Loucy (cell line): ENCODE results near the gene TMEM225B.

Source experiments
- CTCF ChIP-seq: fragments of 200-600 bp; sonication (generic); conservative IDR thresholded peaks from 2 replicates; pipeline ENCODE4 v1.5.1; 2014; ENCODE audit warnings: mild to moderate bottlenecking, antibody characterized with exemption, low read length
- EZH2phosphoT487 ChIP-seq: fragments of 200-600 bp; IDR thresholded peaks from 2 replicates; pipeline ENCODE4 v1.6.1; 2018; ENCODE audit warnings: antibody characterized with exemption, mild to moderate bottlenecking, moderate library complexity, borderline replicate concordance

- TF ChIP-seq CTCF = no peak
- TF ChIP-seq EZH2phosphoT487 = no peak
These were observed 40.7 kb downstream of the TMEM225B start for GRCh38 chr7:99638731-99639130.
